HuH-7 (cell line): Measurements from ENCODE around the gene BCAS4.
"Not testable (repeated sequence)": the region's sequence is repeated elsewhere in the genome, so short reads cannot be mapped to it uniquely, and the experiment has no call there.

Experiments used
- DNase-seq: peaks from one replicate; pipeline ENCODE4 v3.0.0; 2011; ENCODE audit warnings: low spot score

The BCAS4 gene

GRCh38 chr20:50771419-50772080 is 23.3 kb upstream of the BCAS4 start:
- DNase-seq = not testable (repeated sequence)

- no peak for DNase-seq
Measured at GRCh38 chr20:50772420-50773185, 22.3 kb upstream of the BCAS4 start.

GRCh38 chr20:50774515-50774914 is 20.3 kb upstream of the BCAS4 start:
- no peak for DNase-seq

GRCh38 chr20:50776122-50776817 is 18.6 kb upstream of the BCAS4 start:
- no peak for DNase-seq

GRCh38 chr20:50777373-50777772 is 17.5 kb upstream of the BCAS4 start:
- no peak for DNase-seq

- not testable (repeated sequence) for DNase-seq
Measured at GRCh38 chr20:50778994-50779393, 15.9 kb upstream of the BCAS4 start.

GRCh38 chr20:50783390-50783789 is 11.5 kb upstream of the BCAS4 start:
- DNase-seq = no peak

GRCh38 chr20:50783903-50784302 is 11.0 kb upstream of the BCAS4 start:
- no peak for DNase-seq

- no peak for DNase-seq
Measured at GRCh38 chr20:50784464-50784863, 10.4 kb upstream of the BCAS4 start.

- no peak for DNase-seq
Measured at GRCh38 chr20:50786703-50787102, 8.2 kb upstream of the BCAS4 start.

GRCh38 chr20:50787181-50787580 is 7.7 kb upstream of the BCAS4 start:
- DNase-seq = no peak

GRCh38 chr20:50788045-50788991 is 6.5 kb upstream of the BCAS4 start:
- DNase-seq = peak; percentile 91

- no peak for DNase-seq
Measured at GRCh38 chr20:50789968-50790650, 4.8 kb upstream of the BCAS4 start.

GRCh38 chr20:50790651-50791277 is 4.1 kb upstream of the BCAS4 start:
- peak; percentile 93 for DNase-seq

GRCh38 chr20:50792708-50793574 is 1.9 kb upstream of the BCAS4 start:
- no peak for DNase-seq

- not testable (repeated sequence) for DNase-seq
Measured at GRCh38 chr20:50793575-50794016, 1.3 kb upstream of the BCAS4 start.

GRCh38 chr20:50794181-50794845 is 548 bp upstream of the BCAS4 start:
- DNase-seq = peak; percentile 51

- no peak for DNase-seq
Measured at GRCh38 chr20:50797142-50797541, 2.3 kb downstream of the BCAS4 start.

GRCh38 chr20:50798650-50799049 is 3.8 kb downstream of the BCAS4 start:
- DNase-seq = no peak
